Loucy (cell line): ENCODE measurements around the gene ANGPTL8.

Experiments
- H2AFZ ChIP-seq: fragments of 200-600 bp; sonication (generic); 2 replicates; pipeline ENCODE4 v1.6.0; 2016; ENCODE audit warnings: antibody characterized with exemption, mild to moderate bottlenecking, low read length, moderate library complexity
- H3F3A ChIP-seq: fragments of 200-600 bp; 2 replicates; pipeline ENCODE4 v1.6.0; 2016; ENCODE audit warnings: antibody characterized with exemption, low read depth, mild to moderate bottlenecking
- H3K27me3 ChIP-seq: fragments of 200-600 bp; sonication (generic); 2 replicates; pipeline ENCODE4 v1.6.1; 2014; ENCODE audit warnings: low read length, mild to moderate bottlenecking; ENCODE audit not compliant: insufficient read depth, poor library complexity, severe bottlenecking
- H3K36me3 ChIP-seq: fragments of 200-600 bp; sonication (generic); 2 replicates; pipeline ENCODE4 v1.6.1; 2016; ENCODE audit warnings: low read length; ENCODE audit not compliant: insufficient read depth
- H3K4me1 ChIP-seq: fragments of 200-600 bp; sonication (generic); 2 replicates; pipeline ENCODE4 v1.5.1; 2014; ENCODE audit warnings: low read length, mild to moderate bottlenecking; ENCODE audit not compliant: insufficient read depth, poor library complexity, severe bottlenecking
- H3K4me2 ChIP-seq: fragments of 200-600 bp; sonication (generic); 2 replicates; pipeline ENCODE4 v1.6.0; 2014; ENCODE audit warnings: antibody characterized with exemption, low read length, low read depth, mild to moderate bottlenecking; ENCODE audit not compliant: poor library complexity, severe bottlenecking
- H3K4me3 ChIP-seq: fragments of 200-600 bp; sonication (generic); 2 replicates; pipeline ENCODE4 v1.5.1; 2014; ENCODE audit warnings: low read length, mild to moderate bottlenecking, mixed read lengths; ENCODE audit not compliant: poor library complexity, severe bottlenecking
- H3K79me2 ChIP-seq: fragments of 200-600 bp; sonication (generic); 2 replicates; pipeline ENCODE4 v1.6.1; 2014; ENCODE audit warnings: low read length; ENCODE audit not compliant: insufficient read depth
- H3K9ac ChIP-seq: fragments of 200-600 bp; sonication (generic); 2 replicates; pipeline ENCODE4 v1.6.0; 2014; ENCODE audit warnings: mild to moderate bottlenecking, low read depth, low read length, moderate library complexity; ENCODE audit not compliant: poor library complexity, severe bottlenecking
- H3K9me2 ChIP-seq: fragments of 200-600 bp; sonication (generic); replicated peaks from 2 replicates; pipeline ENCODE4 v1.6.1; 2016; ENCODE audit warnings: low read depth, low read length, mixed read lengths
- H3K9me3 ChIP-seq: fragments of 200-600 bp; sonication (generic); 2 replicates; pipeline ENCODE4 v1.6.1; 2014; ENCODE audit warnings: mild to moderate bottlenecking, antibody characterized with exemption, low read length, low read depth; ENCODE audit not compliant: insufficient read depth
- H4K20me1 ChIP-seq: fragments of 200-600 bp; sonication (generic); 2 replicates; pipeline ENCODE4 v1.6.0; 2014; ENCODE audit warnings: antibody characterized with exemption, low read length, mild to moderate bottlenecking; ENCODE audit not compliant: insufficient read depth, poor library complexity, severe bottlenecking
- EZH2phosphoT487 ChIP-seq: fragments of 200-600 bp; IDR thresholded peaks from 2 replicates; pipeline ENCODE4 v1.6.1; 2018; ENCODE audit warnings: antibody characterized with exemption, mild to moderate bottlenecking, moderate library complexity, borderline replicate concordance
- TF ChIP-seq, protein P1 (sequence below): fragments of 200-600 bp; sonication (generic); conservative IDR thresholded peaks from 2 replicates; pipeline ENCODE4 v1.5.1; 2014; ENCODE audit warnings: mild to moderate bottlenecking, antibody characterized with exemption, low read length

The ANGPTL8 gene

GRCh38 chr19:11191934-11192333 is 47.5 kb upstream of the ANGPTL8 start:
- Histone ChIP-seq H3K4me2 (no peak overlapping the region), H3K79me2 (no peaks in the 10 kb centered on the region), H4K20me1 (no peaks in the 10 kb centered on the region), H3K9me3 (no peaks in the 10 kb centered on the region), H3F3A (no peaks in the 10 kb centered on the region), H3K9me2 (no peaks in the 10 kb centered on the region), H3K4me1 (peaks cover 2% of the 10 kb centered on the region), H2AFZ (no peak overlapping the region), H3K4me3 (no peak overlapping the region), H3K9ac (no peak overlapping the region), H3K36me3 (no peaks in the 10 kb centered on the region), H3K27me3 (no peaks in the 10 kb centered on the region)
- no peak for TF ChIP-seq EZH2phosphoT487
- TF ChIP-seq, protein P1, sequence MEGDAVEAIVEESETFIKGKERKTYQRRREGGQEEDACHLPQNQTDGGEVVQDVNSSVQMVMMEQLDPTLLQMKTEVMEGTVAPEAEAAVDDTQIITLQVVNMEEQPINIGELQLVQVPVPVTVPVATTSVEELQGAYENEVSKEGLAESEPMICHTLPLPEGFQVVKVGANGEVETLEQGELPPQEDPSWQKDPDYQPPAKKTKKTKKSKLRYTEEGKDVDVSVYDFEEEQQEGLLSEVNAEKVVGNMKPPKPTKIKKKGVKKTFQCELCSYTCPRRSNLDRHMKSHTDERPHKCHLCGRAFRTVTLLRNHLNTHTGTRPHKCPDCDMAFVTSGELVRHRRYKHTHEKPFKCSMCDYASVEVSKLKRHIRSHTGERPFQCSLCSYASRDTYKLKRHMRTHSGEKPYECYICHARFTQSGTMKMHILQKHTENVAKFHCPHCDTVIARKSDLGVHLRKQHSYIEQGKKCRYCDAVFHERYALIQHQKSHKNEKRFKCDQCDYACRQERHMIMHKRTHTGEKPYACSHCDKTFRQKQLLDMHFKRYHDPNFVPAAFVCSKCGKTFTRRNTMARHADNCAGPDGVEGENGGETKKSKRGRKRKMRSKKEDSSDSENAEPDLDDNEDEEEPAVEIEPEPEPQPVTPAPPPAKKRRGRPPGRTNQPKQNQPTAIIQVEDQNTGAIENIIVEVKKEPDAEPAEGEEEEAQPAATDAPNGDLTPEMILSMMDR: no peak

- Histone ChIP-seq H3K79me2 (no peaks in the 10 kb centered on the region), H4K20me1 (no peaks in the 10 kb centered on the region), H3K9ac (no peak overlapping the region), H3K36me3 (no peaks in the 10 kb centered on the region), H3K4me1 (peaks cover 4% of the 10 kb centered on the region), H3K4me3 (no peak overlapping the region), H3K27me3 (no peaks in the 10 kb centered on the region), H3K9me3 (no peaks in the 10 kb centered on the region), H3F3A (no peaks in the 10 kb centered on the region), H3K9me2 (no peaks in the 10 kb centered on the region), H3K4me2 (no peak overlapping the region), H2AFZ (no peak overlapping the region)
- TF ChIP-seq EZH2phosphoT487: no peak
- TF ChIP-seq, protein P1: no peak
Observed at GRCh38 chr19:11192957-11193939, 46.2 kb upstream of the ANGPTL8 start.

DNA sequence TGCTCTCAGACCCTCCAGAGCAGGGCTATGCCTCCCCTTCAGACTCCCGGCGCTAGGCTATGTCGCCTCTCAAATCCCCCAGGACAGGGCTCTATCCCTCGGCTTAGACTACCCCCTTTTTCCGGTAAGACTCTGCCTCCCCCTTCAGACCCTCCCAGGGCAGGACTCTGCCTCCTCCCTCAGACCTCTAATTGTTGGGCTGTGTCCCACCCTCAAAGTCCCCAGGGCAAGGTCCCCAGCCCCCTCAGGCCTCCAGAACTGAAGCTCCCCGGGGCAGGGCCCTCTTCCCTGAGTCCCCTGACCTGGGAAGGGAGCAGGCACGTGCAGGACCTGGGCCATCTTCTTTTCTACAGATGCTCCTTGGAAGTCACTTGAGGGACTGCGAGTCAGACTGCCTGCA is 45.2 kb upstream of the ANGPTL8 start:
- no peaks in the 10 kb centered on the region for H4K20me1 ChIP-seq
- no peaks in the 10 kb centered on the region for H3K9me3 ChIP-seq
- no peak overlapping the region for H3K9ac ChIP-seq
- no peak overlapping the region for H3K4me2 ChIP-seq
- no peaks in the 10 kb centered on the region for H3K36me3 ChIP-seq
- H3K4me1 ChIP-seq: peaks cover 4% of the 10 kb centered on the region
- no peaks in the 10 kb centered on the region for H3K27me3 ChIP-seq
- no peaks in the 10 kb centered on the region for H3K9me2 ChIP-seq
- H3K4me3 ChIP-seq: no peak overlapping the region
- no peak overlapping the region for H2AFZ ChIP-seq
- H3K79me2 ChIP-seq: no peaks in the 10 kb centered on the region
- no peaks in the 10 kb centered on the region for H3F3A ChIP-seq
- TF ChIP-seq, protein P1: no peak
- TF ChIP-seq EZH2phosphoT487: no peak
